Measurements from ENCODE around the gene GRM1.

DNA sequence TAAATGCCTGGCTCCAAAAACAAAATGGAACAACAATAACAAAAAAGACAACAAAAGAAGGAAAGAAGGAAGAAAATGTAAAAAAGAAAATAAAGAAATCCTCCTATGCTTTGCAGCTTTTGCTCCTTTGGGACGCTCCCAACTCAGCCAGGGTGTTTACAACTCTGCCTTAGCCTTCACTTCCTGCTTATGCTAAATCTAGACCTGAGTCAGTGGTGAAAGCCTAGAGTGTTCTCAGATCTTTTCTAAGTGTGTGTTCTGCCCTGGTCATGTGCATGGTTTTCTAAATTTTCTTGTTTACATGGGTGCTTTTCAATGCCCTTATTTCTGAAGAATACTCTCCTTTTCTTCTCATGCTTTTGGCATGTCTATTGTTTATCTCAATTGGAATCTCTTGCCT is 19.5 kb upstream of the GRM1 start:
- TF ChIP-seq, protein P1, sequence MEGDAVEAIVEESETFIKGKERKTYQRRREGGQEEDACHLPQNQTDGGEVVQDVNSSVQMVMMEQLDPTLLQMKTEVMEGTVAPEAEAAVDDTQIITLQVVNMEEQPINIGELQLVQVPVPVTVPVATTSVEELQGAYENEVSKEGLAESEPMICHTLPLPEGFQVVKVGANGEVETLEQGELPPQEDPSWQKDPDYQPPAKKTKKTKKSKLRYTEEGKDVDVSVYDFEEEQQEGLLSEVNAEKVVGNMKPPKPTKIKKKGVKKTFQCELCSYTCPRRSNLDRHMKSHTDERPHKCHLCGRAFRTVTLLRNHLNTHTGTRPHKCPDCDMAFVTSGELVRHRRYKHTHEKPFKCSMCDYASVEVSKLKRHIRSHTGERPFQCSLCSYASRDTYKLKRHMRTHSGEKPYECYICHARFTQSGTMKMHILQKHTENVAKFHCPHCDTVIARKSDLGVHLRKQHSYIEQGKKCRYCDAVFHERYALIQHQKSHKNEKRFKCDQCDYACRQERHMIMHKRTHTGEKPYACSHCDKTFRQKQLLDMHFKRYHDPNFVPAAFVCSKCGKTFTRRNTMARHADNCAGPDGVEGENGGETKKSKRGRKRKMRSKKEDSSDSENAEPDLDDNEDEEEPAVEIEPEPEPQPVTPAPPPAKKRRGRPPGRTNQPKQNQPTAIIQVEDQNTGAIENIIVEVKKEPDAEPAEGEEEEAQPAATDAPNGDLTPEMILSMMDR (IDR thresholded peaks at IDR 0.05): no peak
- TF ChIP-seq POLR2A (IDR thresholded peaks at IDR 0.05): no peak
